Colonic mucosa (tissue), 4 donors: ENCODE results near the gene CPNE6. TPM values are rescaled to one million over a fixed set of nuclear protein-coding genes. Genes with fewer than 3 reads are reported as not detected.

ENCODE experiments used
- DNase-seq: peaks from one replicate; pipeline ENCODE4 v3.0.0-alpha.2; 2020
- H3K27ac ChIP-seq: fragments of 200-600 bp; one replicate; pipeline ENCODE4 v1.8.0; 2021
- H3K27me3 ChIP-seq: fragments of 200-600 bp; one replicate; pipeline ENCODE4 v1.8.0; 2021
- H3K36me3 ChIP-seq: fragments of 200-600 bp; one replicate; pipeline ENCODE4 v1.8.0; 2021
- H3K4me1 ChIP-seq: fragments of 200-600 bp; one replicate; pipeline ENCODE4 v1.8.0; 2021; ENCODE audit warnings: mild to moderate bottlenecking
- H3K4me3 ChIP-seq: fragments of 200-600 bp; one replicate; pipeline ENCODE4 v1.8.0; 2021
- H3K9ac ChIP-seq, 2 donors: one replicate each; pipeline ENCODE4 v1.7.0; 2013; ENCODE audit warnings: control low read depth in 2 of 2, low read depth in 2 of 2, low read length in 2 of 2
- H3K9me3 ChIP-seq: fragments of 200-600 bp; one replicate; pipeline ENCODE4 v1.8.0; 2021
- intact Hi-C: fragments of 100-400 bp; cut with DNase I; formaldehyde crosslinking; loops from one replicate; pipeline ENCODE4 v1.14.1; 2022
- total RNA-seq, 2 donors: library from RNA; stranded (reverse); fragmentation: NEBNext Ultra II Directional in 1 of 2; extraction: Animal tissue kit (Norgen Biotek cat#: 25700) in 1 of 2; gene quantifications; one replicate each; pipeline ENCODE4 v1.2.1, GENCODE V29; 2021
- TF ChIP-seq, protein P1 (sequence below): fragments of 200-600 bp; IDR thresholded peaks from one replicate; pipeline ENCODE4 v1.8.0; 2022; ENCODE audit warnings: antibody characterized with exemption, mild to moderate bottlenecking
- donor health status: healthy.
- donor health status: DM: no; HTN: no; CAD: no.
- donor health status: DM: no; HTN: no; CAD: no.

CPNE6 gene
- total RNA-seq, 2 donors from 2014 or later = 0.45 TPM; not detected in 1

DNA sequence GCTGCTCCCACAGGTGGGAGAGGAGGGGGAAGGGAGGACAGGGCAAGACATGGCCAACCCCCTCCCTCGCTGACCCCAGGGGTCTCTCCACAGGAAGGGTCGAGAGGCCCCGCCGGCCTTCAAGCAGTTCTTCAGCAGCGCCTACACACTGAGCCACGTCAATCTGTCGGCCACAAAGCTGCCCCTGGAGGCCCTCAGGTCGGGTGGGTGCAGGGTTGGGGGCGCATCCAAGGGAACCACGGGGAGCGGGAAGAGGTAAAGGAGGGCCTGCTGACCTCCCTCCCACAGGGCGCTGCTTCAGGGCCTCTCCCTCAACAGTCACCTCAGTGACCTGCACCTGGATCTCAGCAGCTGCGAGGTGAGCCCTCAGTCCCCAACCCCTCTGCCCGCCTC lies 13.5 kb upstream of the CPNE6 start:
- H3K4me3 ChIP-seq = no peak overlapping the region
- H3K27me3 ChIP-seq = no peaks in the 10 kb centered on the region
- DNase-seq = no peak
- no peaks in the 10 kb centered on the region for H3K9me3 ChIP-seq
- no peak overlapping the region for H3K27ac ChIP-seq
- TF ChIP-seq, protein P1, sequence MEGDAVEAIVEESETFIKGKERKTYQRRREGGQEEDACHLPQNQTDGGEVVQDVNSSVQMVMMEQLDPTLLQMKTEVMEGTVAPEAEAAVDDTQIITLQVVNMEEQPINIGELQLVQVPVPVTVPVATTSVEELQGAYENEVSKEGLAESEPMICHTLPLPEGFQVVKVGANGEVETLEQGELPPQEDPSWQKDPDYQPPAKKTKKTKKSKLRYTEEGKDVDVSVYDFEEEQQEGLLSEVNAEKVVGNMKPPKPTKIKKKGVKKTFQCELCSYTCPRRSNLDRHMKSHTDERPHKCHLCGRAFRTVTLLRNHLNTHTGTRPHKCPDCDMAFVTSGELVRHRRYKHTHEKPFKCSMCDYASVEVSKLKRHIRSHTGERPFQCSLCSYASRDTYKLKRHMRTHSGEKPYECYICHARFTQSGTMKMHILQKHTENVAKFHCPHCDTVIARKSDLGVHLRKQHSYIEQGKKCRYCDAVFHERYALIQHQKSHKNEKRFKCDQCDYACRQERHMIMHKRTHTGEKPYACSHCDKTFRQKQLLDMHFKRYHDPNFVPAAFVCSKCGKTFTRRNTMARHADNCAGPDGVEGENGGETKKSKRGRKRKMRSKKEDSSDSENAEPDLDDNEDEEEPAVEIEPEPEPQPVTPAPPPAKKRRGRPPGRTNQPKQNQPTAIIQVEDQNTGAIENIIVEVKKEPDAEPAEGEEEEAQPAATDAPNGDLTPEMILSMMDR = no peak
- H3K36me3 ChIP-seq = no peaks in the 10 kb centered on the region
- H3K9ac ChIP-seq = no peak overlapping the region
- intact Hi-C loops = loop anchor here (2.0 kb wide), 2 partner anchors 33 to 53 kb away; no protein-coding TSS in a partner anchor
- H3K4me1 ChIP-seq = no peaks in the 10 kb centered on the region

DNA sequence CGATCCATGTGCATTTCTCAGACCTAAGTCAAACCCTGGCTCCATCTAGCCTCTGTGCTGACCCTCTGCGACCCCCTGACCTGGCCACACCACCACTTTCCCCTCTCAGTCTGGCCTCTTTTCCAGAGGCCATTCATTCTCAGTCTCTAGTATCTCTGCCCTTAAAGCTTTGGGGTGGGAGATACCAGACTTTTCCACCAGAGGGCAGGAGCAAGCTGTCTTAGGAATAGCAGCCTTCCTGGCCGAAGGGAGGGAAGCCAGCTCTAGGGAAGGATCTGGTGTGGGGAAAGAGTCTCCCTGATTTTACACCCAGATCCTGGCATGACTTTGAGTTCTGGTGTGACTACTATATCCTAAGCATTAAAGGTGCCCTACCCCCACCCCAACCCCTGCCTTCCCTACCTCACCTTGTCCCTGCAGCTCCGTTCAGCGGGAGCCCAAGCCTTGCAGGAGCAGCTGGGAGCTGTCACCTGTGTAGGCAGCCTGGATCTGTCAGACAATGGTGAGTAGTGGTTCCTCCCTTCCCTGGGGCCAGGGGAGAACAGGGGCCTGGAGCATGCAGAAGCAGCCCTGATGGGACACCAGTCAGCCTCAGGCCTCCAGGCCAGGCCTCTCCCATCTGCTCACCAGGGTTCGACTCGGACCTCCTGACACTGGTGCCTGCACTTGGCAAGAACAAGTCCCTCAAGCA lies 13.0 kb upstream of the CPNE6 start:
- Histone ChIP-seq H3K4me1 (no peaks in the 10 kb centered on the region), H3K27ac (no peak overlapping the region), H3K27me3 (no peaks in the 10 kb centered on the region), H3K9ac (no peak overlapping the region), H3K9me3 (no peaks in the 10 kb centered on the region), H3K4me3 (no peak overlapping the region), H3K36me3 (no peaks in the 10 kb centered on the region)
- intact Hi-C loops = loop anchor here (2.0 kb wide), 2 partner anchors 32 to 52 kb away; no protein-coding TSS in a partner anchor
- TF ChIP-seq, protein P1 = peak; percentile 84
- peak; percentile 57 for DNase-seq

DNA sequence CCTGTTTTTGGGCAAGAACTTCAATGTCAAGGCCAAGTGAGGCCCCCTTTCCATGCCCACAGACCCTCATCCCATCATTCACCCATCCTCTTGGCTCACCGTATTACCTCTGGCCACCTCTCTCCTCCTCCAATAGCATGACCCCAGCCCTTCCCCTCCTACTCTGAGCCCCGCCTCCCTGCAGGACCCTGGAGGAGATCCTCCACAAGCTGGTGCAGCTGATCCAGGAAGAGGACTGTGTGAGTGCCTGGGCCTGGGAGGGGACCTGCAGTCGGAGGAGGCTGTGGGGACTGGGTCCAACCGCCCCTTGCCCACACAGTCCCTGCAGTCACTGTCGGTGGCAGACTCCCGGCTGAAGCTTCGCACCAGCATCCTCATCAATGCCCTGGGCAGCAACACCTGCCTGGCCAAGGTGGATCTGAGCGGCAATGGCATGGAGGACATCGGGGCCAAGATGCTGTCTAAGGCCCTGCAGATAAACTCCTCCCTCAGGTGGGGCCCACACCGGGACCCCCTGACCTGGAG lies 12.3 kb upstream of the CPNE6 start:
- Histone ChIP-seq H3K4me1 (no peaks in the 10 kb centered on the region), H3K9ac (no peak overlapping the region), H3K4me3 (no peak overlapping the region), H3K27me3 (no peaks in the 10 kb centered on the region), H3K9me3 (no peaks in the 10 kb centered on the region), H3K27ac (no peak overlapping the region), H3K36me3 (no peaks in the 10 kb centered on the region)
- intact Hi-C loops = loop anchor here (2.0 kb wide), 2 partner anchors 32 to 52 kb away; no protein-coding TSS in a partner anchor
- DNase-seq = no peak
- TF ChIP-seq, protein P1 = no peak

DNA sequence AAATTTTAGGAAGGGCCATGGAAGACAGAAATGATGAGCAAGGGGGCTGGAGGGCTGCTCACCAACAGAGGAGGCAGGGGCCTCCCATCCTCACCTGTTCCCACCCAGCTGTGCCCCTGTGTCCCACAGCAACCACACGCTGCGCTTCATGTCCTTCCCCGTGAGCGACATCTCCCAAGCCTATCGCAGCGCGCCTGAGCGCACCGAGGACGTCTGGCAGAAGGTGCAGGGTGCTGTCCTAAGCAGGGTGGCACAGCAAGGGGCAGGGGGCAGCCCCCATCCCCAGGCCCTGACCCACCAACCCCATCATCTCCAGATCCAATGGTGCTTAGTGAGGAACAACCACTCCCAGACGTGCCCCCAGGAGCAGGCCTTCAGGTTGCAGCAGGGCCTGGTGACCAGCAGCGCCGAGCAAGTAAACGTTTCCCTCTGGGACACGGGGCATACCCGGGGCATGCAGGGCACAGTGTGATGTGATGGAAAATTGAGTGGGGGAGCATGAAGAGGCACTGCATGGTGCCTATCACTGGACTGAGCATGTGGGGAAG lies 11.4 kb upstream of the CPNE6 start:
- H3K27me3 ChIP-seq = no peaks in the 10 kb centered on the region
- no peak overlapping the region for H3K27ac ChIP-seq
- DNase-seq = no peak
- no peak overlapping the region for H3K9ac ChIP-seq
- TF ChIP-seq, protein P1 = no peak
- H3K9me3 ChIP-seq = no peaks in the 10 kb centered on the region
- no peaks in the 10 kb centered on the region for H3K4me1 ChIP-seq
- H3K4me3 ChIP-seq = no peak overlapping the region
- intact Hi-C loops = loop anchor here (2.0 kb wide), 2 partner anchors 31 to 51 kb away; no protein-coding TSS in a partner anchor
- H3K36me3 ChIP-seq = no peaks in the 10 kb centered on the region

DNA sequence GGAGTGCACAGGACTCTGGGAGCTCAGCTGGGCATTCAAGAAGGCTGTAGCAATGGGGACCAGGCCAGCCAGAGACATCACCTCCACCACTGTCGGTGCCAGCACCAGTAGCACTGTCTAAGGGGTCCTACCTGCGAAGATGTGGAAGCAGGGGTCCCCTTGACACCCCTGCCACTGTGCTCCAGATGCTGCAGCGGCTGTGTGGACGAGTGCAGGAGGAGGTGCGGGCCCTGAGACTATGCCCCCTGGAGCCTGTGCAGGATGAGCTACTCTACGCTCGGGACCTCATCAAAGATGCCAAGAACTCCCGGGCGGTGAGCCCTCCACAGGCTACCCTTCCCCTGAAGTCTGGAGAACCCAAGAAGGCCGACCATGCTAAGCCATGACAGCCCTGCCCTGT lies 10.9 kb upstream of the CPNE6 start:
- Histone ChIP-seq H3K9me3 (no peaks in the 10 kb centered on the region), H3K4me1 (no peaks in the 10 kb centered on the region), H3K9ac (no peak overlapping the region), H3K27me3 (no peaks in the 10 kb centered on the region), H3K4me3 (no peak overlapping the region), H3K36me3 (no peaks in the 10 kb centered on the region), H3K27ac (no peak overlapping the region)
- intact Hi-C loops = no loop called here
- TF ChIP-seq, protein P1 = no peak
- no peak for DNase-seq
